ENCODE results near the gene LTBP3.

DNA sequence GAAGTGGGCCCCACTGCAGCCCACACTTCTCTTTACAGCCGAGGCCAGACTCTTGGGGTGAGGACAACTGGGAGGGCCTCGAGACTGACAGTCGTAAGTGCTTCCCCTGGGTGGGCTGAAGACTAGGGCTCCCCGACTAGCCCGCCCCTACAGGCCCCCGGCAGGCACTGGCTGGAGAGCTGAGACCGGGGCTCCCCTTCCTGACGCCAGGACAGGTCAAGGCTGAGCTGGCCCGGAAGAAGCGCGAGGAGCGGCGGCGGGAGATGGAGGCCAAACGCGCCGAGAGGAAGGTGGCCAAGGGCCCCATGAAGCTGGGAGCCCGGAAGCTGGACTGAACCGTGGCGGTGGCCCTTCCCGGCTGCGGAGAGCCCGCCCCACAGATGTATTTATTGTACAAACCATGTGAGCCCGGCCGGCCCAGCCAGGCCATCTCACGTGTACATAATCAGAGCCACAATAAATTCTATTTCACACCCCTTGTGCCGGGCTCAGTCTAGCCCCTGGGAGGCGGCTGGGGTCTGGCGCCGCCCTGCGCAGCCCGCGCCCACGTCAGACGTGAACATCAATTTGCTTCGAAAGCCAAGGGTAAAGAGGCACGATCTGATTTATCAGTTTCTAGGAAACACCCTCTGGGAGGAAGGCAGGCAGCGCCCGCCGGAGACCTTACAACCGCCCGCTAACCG is 19.8 kb downstream of the LTBP3 start:
- TF ChIP-seq, protein P1, sequence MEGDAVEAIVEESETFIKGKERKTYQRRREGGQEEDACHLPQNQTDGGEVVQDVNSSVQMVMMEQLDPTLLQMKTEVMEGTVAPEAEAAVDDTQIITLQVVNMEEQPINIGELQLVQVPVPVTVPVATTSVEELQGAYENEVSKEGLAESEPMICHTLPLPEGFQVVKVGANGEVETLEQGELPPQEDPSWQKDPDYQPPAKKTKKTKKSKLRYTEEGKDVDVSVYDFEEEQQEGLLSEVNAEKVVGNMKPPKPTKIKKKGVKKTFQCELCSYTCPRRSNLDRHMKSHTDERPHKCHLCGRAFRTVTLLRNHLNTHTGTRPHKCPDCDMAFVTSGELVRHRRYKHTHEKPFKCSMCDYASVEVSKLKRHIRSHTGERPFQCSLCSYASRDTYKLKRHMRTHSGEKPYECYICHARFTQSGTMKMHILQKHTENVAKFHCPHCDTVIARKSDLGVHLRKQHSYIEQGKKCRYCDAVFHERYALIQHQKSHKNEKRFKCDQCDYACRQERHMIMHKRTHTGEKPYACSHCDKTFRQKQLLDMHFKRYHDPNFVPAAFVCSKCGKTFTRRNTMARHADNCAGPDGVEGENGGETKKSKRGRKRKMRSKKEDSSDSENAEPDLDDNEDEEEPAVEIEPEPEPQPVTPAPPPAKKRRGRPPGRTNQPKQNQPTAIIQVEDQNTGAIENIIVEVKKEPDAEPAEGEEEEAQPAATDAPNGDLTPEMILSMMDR (IDR thresholded peaks at IDR 0.05; ENCODE audit: poor library complexity) = no peak
- no peak for TF ChIP-seq EZH2 (IDR thresholded peaks at IDR 0.05; ENCODE audit: borderline replicate concordance)
